Measurements from ENCODE around the gene DNAJC7. TPM values are rescaled to one million over a fixed set of nuclear protein-coding genes. Genes with fewer than 3 reads are reported as not detected.

DNAJC7 gene
- total and polyA plus RNA-seq, 9 of the 15 experiments (the other 6 are each of a cell fraction or from before 2014, with no cell fraction given), result 85.8 to 262 (median 157) TPM

DNA sequence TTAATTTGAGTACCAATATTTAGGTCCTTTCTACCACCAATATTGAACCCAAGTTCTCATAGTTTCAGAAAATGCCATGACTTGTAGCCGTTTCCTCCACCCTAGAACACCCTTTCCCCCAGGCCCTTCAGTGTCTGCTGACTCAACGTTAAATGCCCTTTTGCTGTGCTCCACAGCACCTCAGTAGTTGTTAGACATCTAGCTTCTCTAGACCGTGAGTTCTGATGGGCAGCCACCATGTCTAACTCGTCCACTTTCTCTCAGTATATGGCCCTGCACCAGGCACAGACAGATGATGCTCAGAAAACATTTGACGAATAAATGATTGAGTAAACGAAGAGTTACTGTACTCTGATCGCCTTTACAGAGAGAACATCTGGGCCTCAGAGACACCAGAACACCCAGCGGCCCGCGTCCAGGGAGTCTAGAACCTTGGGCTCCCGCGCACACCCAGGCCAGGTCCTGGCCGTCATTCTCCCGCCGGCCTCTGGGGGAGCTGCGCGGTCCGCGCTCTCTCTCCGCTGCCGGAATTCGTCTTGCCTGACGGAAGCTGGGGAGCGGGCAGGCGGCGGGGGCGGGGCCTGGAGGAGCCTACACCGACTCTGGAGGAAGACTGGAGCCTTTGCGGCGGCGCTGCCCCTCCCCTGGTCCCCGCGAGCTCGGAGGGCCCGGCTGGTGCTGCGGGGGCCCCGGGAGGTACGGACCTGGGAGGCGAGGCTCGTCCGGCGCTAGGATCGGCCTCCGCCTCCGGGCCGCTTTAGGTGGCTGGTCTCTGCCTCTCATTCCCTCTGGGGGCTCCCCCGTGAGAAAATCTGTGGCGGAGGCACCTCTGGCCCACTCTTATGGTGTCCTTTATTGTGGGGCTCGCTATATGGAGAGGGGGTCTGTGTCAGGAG is 2.5 kb upstream of the DNAJC7 start, which contains the start of gene NKIRAS2 (continued):
- TF ChIP-seq, protein P1, sequence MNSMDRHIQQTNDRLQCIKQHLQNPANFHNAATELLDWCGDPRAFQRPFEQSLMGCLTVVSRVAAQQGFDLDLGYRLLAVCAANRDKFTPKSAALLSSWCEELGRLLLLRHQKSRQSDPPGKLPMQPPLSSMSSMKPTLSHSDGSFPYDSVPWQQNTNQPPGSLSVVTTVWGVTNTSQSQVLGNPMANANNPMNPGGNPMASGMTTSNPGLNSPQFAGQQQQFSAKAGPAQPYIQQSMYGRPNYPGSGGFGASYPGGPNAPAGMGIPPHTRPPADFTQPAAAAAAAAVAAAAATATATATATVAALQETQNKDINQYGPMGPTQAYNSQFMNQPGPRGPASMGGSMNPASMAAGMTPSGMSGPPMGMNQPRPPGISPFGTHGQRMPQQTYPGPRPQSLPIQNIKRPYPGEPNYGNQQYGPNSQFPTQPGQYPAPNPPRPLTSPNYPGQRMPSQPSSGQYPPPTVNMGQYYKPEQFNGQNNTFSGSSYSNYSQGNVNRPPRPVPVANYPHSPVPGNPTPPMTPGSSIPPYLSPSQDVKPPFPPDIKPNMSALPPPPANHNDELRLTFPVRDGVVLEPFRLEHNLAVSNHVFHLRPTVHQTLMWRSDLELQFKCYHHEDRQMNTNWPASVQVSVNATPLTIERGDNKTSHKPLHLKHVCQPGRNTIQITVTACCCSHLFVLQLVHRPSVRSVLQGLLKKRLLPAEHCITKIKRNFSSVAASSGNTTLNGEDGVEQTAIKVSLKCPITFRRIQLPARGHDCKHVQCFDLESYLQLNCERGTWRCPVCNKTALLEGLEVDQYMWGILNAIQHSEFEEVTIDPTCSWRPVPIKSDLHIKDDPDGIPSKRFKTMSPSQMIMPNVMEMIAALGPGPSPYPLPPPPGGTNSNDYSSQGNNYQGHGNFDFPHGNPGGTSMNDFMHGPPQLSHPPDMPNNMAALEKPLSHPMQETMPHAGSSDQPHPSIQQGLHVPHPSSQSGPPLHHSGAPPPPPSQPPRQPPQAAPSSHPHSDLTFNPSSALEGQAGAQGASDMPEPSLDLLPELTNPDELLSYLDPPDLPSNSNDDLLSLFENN (IDR thresholded peaks at IDR 0.05; ENCODE audit: low read depth in 2 of 2, low read length in 2 of 2), result 0 out of 4 replicates have a peak, but pooled peaks of 1 of the 2 experiments have one; percentile 63
- TF ChIP-seq ZNF133 (CRISPR knock-in tag; IDR thresholded peaks at IDR 0.05), result no peak
- TF ChIP-seq, protein P2, sequence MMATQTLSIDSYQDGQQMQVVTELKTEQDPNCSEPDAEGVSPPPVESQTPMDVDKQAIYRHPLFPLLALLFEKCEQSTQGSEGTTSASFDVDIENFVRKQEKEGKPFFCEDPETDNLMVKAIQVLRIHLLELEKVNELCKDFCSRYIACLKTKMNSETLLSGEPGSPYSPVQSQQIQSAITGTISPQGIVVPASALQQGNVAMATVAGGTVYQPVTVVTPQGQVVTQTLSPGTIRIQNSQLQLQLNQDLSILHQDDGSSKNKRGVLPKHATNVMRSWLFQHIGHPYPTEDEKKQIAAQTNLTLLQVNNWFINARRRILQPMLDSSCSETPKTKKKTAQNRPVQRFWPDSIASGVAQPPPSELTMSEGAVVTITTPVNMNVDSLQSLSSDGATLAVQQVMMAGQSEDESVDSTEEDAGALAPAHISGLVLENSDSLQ (IDR thresholded peaks at IDR 0.05), result peak; percentile 69
- TF ChIP-seq ZC3H8 (IDR thresholded peaks at IDR 0.05), result no peak
- TF ChIP-seq NCOR1 (IDR thresholded peaks at IDR 0.05), result peak; percentile 29; the same call in 1 of the 2 replicates
- peak; percentile 75 for TF ChIP-seq EP400 (IDR thresholded peaks at IDR 0.05)
- TF ChIP-seq SRSF3 (IDR thresholded peaks at IDR 0.05; ENCODE audit: insufficient read depth, low read length), result no peak
- TF ChIP-seq, protein P3, sequence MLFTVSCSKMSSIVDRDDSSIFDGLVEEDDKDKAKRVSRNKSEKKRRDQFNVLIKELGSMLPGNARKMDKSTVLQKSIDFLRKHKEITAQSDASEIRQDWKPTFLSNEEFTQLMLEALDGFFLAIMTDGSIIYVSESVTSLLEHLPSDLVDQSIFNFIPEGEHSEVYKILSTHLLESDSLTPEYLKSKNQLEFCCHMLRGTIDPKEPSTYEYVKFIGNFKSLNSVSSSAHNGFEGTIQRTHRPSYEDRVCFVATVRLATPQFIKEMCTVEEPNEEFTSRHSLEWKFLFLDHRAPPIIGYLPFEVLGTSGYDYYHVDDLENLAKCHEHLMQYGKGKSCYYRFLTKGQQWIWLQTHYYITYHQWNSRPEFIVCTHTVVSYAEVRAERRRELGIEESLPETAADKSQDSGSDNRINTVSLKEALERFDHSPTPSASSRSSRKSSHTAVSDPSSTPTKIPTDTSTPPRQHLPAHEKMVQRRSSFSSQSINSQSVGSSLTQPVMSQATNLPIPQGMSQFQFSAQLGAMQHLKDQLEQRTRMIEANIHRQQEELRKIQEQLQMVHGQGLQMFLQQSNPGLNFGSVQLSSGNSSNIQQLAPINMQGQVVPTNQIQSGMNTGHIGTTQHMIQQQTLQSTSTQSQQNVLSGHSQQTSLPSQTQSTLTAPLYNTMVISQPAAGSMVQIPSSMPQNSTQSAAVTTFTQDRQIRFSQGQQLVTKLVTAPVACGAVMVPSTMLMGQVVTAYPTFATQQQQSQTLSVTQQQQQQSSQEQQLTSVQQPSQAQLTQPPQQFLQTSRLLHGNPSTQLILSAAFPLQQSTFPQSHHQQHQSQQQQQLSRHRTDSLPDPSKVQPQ (CRISPR knock-in tag; IDR thresholded peaks at IDR 0.05; ENCODE audit: borderline replicate concordance), result no peak
- 0 out of 2 replicates have a peak, but pooled peaks have one; percentile 38 for TF ChIP-seq CREB1 (IDR thresholded peaks at IDR 0.05)
- peak; percentile 56; the same call in 1 of the 2 replicates for TF ChIP-seq CREB1 (CRISPR knock-in tag; IDR thresholded peaks at IDR 0.05)
- peak; percentile 77 for TF ChIP-seq POLR2B (IDR thresholded peaks at IDR 0.05; ENCODE audit: low read depth, partially characterized antibody)
- TF ChIP-seq NEUROD1 (IDR thresholded peaks at IDR 0.05; ENCODE audit: borderline replicate concordance, low read depth, low read length, partially characterized antibody), result peak; percentile 46
- no peak for TF ChIP-seq ZNF780A (CRISPR knock-in tag; IDR thresholded peaks at IDR 0.05)
- TF ChIP-seq TARDBP (IDR thresholded peaks at IDR 0.05), result 0 out of 2 replicates have a peak, but pooled peaks have one; percentile 67
